ENCODE measurements around the gene LEPR.
A peak's percentile ranks its signal among the peaks of the same experiment; 100 is the strongest.

DNA sequence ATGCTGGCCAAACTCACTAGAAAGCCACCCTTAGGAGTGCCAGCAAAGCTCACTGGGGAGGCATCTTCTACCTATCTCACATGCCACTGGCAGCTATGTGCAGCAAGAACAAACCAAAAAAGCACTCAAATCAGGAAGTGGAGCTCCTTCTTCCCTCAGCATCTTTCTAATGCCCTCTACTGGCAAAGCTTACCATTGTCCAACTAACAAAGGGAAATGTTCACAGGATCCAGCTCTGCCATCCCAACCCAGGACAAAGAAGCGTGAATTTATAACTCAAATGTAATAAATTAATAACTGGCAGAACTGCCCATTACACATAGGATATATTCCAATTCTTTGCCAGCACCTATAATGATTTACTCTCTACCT lies 38.9 kb downstream of the LEPR start:
- TF ChIP-seq EZH2 (IDR thresholded peaks at IDR 0.05; ENCODE audit: low read length) = no peak
- TF ChIP-seq, protein P1, sequence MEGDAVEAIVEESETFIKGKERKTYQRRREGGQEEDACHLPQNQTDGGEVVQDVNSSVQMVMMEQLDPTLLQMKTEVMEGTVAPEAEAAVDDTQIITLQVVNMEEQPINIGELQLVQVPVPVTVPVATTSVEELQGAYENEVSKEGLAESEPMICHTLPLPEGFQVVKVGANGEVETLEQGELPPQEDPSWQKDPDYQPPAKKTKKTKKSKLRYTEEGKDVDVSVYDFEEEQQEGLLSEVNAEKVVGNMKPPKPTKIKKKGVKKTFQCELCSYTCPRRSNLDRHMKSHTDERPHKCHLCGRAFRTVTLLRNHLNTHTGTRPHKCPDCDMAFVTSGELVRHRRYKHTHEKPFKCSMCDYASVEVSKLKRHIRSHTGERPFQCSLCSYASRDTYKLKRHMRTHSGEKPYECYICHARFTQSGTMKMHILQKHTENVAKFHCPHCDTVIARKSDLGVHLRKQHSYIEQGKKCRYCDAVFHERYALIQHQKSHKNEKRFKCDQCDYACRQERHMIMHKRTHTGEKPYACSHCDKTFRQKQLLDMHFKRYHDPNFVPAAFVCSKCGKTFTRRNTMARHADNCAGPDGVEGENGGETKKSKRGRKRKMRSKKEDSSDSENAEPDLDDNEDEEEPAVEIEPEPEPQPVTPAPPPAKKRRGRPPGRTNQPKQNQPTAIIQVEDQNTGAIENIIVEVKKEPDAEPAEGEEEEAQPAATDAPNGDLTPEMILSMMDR (optimal IDR thresholded peaks at IDR 0.05 in 1 of 3, IDR thresholded peaks at IDR 0.05 in 1 of 3, conservative IDR thresholded peaks at IDR 0.05 in 1 of 3; ENCODE audit: extremely low read depth in 1 of 3, insufficient read depth in 2 of 3, low read length in 3 of 3) = peak; percentile 62 to 77 (median 63)

All from keratinocyte (primary cell).